HG02571 (cell line): ENCODE results near the gene SLC22A23.

ENCODE experiments used
- ATAC-seq: cut with Tn5 transposase; IDR thresholded peaks from one replicate; pipeline ENCODE4 v1.9.1; 2021; ENCODE audit warnings: mild to moderate bottlenecking, moderate library complexity; ENCODE audit not compliant: unreplicated experiment

Gene SLC22A23

GRCh38 chr6:3423439-3424184, 33.2 kb downstream of the SLC22A23 start:
- ATAC-seq, result no peak

DNA sequence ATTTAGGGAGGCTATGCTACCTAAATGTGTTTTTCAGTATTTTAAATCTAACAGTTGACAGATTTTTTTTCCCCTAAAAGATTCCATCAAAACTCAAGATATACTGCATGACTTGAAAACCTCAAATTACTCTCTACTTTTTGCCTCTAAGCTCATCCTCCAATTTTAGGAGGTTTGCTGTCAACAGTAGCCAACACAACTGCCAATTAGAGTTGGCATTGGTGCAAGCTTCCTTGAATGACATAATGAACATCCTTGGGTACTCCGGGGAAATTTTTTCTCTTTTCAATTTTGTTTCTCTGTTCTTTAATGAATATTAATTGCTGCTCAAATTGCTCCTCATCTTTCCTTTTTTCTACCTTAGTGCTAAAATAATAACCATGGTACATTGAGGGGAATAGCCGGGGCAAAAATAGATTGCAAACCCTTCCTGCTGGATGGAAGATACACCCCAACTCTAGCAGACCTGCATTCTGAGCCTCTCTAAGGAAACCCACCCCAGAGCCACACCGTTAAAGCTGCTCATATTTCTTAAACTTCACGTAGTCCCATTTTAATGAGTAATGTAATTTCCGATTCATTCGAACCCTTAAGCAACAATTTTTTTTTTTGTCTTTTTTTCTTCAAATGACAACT, 34.3 kb downstream of the SLC22A23 start:
- no peak for ATAC-seq

GRCh38 chr6:3421791-3422434, 34.9 kb downstream of the SLC22A23 start:
- ATAC-seq, result no peak

DNA sequence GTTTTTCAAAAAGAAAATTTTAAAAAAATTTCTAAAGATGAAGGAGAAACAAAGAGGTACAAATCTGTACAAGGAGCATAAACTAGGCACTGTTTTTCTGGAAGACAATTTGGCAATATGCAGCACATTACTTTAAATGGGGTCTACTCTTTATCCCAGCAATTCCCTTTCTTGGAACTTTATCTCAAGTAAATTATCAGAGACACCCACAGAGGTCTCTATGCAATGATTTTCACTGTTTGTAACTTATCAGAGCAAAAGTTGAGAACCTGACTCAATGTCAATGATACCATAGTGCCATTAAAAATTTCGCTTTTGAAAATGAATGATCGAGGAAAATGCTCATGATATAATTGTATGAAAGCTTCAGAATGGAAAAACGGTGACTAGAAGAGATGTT, 35.7 kb downstream of the SLC22A23 start:
- ATAC-seq, result no peak

- no peak for ATAC-seq
Observed at GRCh38 chr6:3419624-3420272, 37.1 kb downstream of the SLC22A23 start.

DNA sequence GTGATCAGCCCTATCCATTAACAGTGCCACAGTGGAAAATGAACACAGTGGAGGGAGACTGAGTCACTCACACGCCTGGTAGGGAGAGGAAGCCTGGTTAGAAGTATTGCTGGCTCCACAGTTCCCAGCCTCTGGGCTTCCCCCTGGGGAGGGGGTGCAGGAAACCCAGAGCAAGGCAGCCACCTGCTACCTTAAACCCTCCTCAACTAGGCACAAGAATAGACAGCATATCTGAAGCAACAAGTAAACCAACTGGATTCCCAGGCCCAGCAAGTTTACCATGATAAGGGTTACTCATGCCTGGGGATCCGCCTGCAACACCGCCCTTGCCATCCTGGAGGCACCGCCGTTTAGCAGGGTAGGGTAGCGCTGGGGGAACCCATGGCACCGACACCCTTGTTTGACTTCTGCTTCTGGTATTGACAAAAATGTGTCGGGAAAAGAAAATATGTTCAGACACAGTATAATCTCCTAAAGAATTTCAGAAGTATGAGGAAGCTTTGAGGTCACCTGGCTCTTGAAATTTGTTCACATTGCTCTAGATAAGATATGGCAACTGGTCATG, 38.3 kb downstream of the SLC22A23 start:
- no peak for ATAC-seq

DNA sequence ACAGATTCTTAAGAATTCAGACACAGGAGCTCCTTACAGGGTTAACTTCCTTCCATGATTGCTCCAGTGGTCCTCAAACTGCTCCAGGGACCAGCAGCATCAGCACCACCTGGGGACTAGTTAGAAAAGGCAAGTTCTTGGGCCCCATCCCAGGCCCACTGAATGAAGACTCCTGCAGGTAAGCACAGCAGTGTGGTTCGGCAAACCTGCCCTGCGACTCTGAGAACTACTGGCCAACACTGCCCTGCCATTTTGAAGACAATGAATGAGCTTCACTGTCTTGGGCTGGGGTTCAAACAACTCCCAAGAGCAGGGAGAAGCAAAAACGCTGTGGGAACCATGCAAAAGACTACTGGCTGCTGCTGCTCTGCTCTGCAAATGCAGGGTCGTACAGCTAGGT, 39.4 kb downstream of the SLC22A23 start:
- ATAC-seq, result no peak

- ATAC-seq, result no peak
Observed at GRCh38 chr6:3415490-3415889, 41.4 kb downstream of the SLC22A23 start.

DNA sequence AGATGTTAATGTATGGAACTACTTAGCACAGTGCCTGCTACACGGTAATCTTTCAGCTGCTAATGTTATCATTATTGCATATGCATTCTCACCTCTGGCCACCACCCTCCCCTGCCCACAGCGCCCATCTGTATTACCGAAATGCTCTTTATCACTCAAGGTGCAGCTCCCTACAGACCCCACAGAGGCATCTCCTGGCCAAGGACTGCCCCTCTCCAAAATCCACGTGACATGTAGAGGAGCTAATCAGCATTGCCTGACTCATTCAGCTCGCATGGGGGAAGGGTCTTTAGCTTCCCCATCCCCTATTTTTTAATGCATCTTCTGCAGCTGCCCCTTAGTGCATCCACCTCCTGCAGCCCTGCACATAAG, 41.8 kb downstream of the SLC22A23 start:
- ATAC-seq, result no peak

GRCh38 chr6:3414327-3415081, 42.3 kb downstream of the SLC22A23 start:
- ATAC-seq, result no peak

- ATAC-seq, result no peak
Observed at GRCh38 chr6:3413592-3413991, 43.3 kb downstream of the SLC22A23 start.

GRCh38 chr6:3412779-3413500, 43.9 kb downstream of the SLC22A23 start:
- ATAC-seq, result no peak

GRCh38 chr6:3411967-3412778, 44.7 kb downstream of the SLC22A23 start:
- no peak for ATAC-seq

GRCh38 chr6:3410385-3411360, 46.2 kb downstream of the SLC22A23 start:
- no peak for ATAC-seq

GRCh38 chr6:3409699-3410384, 47.0 kb downstream of the SLC22A23 start:
- ATAC-seq, result no peak

GRCh38 chr6:3408665-3409064, 48.2 kb downstream of the SLC22A23 start:
- no peak for ATAC-seq

DNA sequence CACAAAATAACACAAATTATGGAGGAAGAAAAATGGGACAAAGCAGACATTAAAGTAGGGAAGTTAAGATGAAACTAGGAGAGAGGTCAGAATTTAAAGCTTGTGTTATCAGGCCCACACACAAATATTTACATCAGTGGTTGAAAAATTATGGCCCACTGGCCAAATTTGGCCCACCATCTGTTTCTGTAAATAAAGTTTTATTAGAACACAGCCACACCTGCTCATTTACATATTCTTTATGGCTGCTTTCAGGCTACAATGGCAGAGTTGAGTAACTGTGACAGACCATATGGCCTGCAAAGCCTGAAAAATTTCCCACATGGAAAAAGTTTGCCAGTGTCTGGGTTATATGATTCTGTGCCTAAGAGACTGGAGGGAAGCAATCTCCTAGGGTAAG, 49.0 kb downstream of the SLC22A23 start:
- no peak for ATAC-seq
